COR-L47 (cell line): Measurements from ENCODE around the gene SLC25A38.

Source experiments
- DNase-seq: peaks from one replicate; lab custom pipeline; 2025; lab: John Stamatoyannopoulos, UW

SLC25A38 gene

DNA sequence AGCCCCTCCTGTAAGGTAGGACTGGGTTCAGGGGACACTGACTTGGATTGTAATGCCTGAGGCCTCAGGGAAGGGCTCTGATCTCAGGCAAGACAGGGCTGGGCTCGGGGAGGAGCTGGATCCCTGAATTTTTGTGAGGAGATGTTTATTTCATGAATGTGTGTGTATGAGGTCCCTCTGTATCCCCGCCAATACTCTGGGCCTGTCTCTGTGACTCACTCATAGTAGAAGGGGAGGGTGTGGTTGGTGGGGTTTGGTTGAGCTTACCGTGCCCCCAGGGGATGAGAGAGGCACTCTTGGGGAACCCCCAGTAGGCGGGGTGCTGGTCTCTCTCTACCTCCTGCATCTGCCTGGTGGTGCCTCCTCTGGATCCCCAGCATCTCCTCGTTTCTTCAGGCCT lies 51.4 kb downstream of the SLC25A38 start:
- DNase-seq, result no peak

- peak; percentile 5 for DNase-seq
Observed at GRCh38 chr3:39435006-39435748, 52.0 kb downstream of the SLC25A38 start.

- DNase-seq, result no peak
Observed at GRCh38 chr3:39438880-39439279, 55.7 kb downstream of the SLC25A38 start.

DNA sequence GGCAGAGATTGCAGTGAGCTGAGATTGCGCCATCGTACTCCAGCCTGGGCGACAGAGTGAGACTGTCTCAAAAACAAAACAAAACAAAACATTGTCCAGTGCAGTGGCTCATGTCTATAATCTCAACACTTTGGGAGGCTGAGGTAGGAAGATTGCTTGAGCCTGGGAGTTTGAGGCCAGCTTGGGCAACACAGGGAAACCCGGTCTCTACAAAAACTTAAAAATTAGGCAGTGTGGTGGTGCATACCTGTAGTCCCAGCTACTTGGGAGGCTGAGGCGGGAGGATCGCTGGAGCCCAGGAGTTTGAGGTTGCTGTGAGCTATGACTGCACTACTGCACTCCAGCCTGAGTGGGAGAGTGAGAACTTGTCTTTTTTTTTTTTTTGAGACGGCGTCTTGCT lies 57.1 kb downstream of the SLC25A38 start:
- DNase-seq, result no peak

DNA sequence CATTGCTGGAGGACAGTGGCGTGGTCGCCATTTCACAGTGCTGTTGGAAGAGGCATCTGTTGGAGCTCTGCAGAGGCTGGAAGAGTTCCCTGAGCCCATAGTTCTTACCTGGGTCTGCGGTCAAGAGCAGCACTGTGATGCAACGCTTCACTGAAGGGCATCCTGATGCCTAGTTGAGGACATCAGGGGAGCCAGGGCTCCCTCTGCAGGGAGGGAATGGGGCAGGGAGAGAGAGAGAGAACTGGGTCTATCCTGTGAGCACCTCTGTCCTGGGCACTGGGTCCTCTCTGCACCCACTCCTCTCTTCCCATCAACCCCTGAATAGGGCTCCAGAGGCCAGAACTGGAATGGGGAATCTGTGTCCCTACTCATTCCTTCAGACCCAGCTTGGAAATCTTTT lies 60.4 kb downstream of the SLC25A38 start:
- no peak for DNase-seq

- no peak for DNase-seq
Observed at GRCh38 chr3:39445927-39446326, 62.8 kb downstream of the SLC25A38 start.

- no peak for DNase-seq
Observed at GRCh38 chr3:39446444-39446843, 63.3 kb downstream of the SLC25A38 start.
